Measurements from ENCODE around the gene TSC22D2.

TSC22D2 gene

GRCh38 chr3:150401285-150401684 is 6.8 kb upstream of the TSC22D2 start:
- H3K9me2 ChIP-seq (replicated peaks; ENCODE audit: control insufficient read depth, low read length) = no peaks in the 10 kb centered on the region
- TF ChIP-seq EZH2phosphoT487 (IDR thresholded peaks at IDR 0.05; ENCODE audit: borderline replicate concordance, low read length) = no peak
- TF ChIP-seq CTCF (IDR thresholded peaks at IDR 0.05; ENCODE audit: low read depth, low read length, poor library complexity, severe bottlenecking) = no peak
- H3K4me1 ChIP-seq (ENCODE audit: control insufficient read depth, low read length) = peaks cover 14% of the 10 kb centered on the region
- H4K20me1 ChIP-seq (ENCODE audit: control insufficient read depth, insufficient read depth, low read depth, low read length) = no peaks in the 10 kb centered on the region
- peak overlapping the region; percentile 49 for H3K4me2 ChIP-seq (ENCODE audit: low read length)
- H3K9me3 ChIP-seq (ENCODE audit: control insufficient read depth, insufficient read depth, low read length) = no peaks in the 10 kb centered on the region
- no peaks in the 10 kb centered on the region for H3K27me3 ChIP-seq (ENCODE audit: control insufficient read depth, low read length)
- H3K79me2 ChIP-seq (ENCODE audit: control insufficient read depth, low read length) = no peaks in the 10 kb centered on the region
- H3K36me3 ChIP-seq (ENCODE audit: control insufficient read depth, low read length) = no peaks in the 10 kb centered on the region
- H3K4me3 ChIP-seq (ENCODE audit: low read length) = peak overlapping the region; percentile 17; the same call in 1 of the 2 replicates
- no peaks in the 10 kb centered on the region; the same call in 1 of the 2 replicates for H3F3A ChIP-seq (ENCODE audit: control insufficient read depth, insufficient read depth)
- no peak overlapping the region for H3K27ac ChIP-seq (ENCODE audit: low read depth, low read length)

- TF ChIP-seq CTCF (IDR thresholded peaks at IDR 0.05; ENCODE audit: low read depth, low read length, poor library complexity, severe bottlenecking) (no peak), EZH2phosphoT487 (IDR thresholded peaks at IDR 0.05; ENCODE audit: borderline replicate concordance, low read length) (no peak)
- Histone ChIP-seq H3K4me3 (ENCODE audit: low read length) (no peak overlapping the region), H3K36me3 (ENCODE audit: control insufficient read depth, low read length) (no peaks in the 10 kb centered on the region), H3K4me2 (ENCODE audit: low read length) (no peak overlapping the region), H3K27me3 (ENCODE audit: control insufficient read depth, low read length) (no peaks in the 10 kb centered on the region), H4K20me1 (ENCODE audit: control insufficient read depth, insufficient read depth, low read depth, low read length) (no peaks in the 10 kb centered on the region), H3K4me1 (ENCODE audit: control insufficient read depth, low read length) (peaks cover 20% of the 10 kb centered on the region), H3K27ac (ENCODE audit: low read depth, low read length) (no peak overlapping the region), H3K9me2 (replicated peaks; ENCODE audit: control insufficient read depth, low read length) (no peaks in the 10 kb centered on the region), H3K79me2 (ENCODE audit: control insufficient read depth, low read length) (no peaks in the 10 kb centered on the region), H3F3A (ENCODE audit: control insufficient read depth, insufficient read depth) (no peaks in the 10 kb centered on the region; the same call in 1 of the 2 replicates), H3K9me3 (ENCODE audit: control insufficient read depth, insufficient read depth, low read length) (no peaks in the 10 kb centered on the region)
Measured at GRCh38 chr3:150402217-150402616, 5.9 kb upstream of the TSC22D2 start.

GRCh38 chr3:150404023-150404422 is 4.1 kb upstream of the TSC22D2 start:
- H3K4me1 ChIP-seq (ENCODE audit: control insufficient read depth, low read length) = peaks cover 24% of the 10 kb centered on the region
- H3K27me3 ChIP-seq (ENCODE audit: control insufficient read depth, low read length) = no peaks in the 10 kb centered on the region
- H3K9me3 ChIP-seq (ENCODE audit: control insufficient read depth, insufficient read depth, low read length) = no peaks in the 10 kb centered on the region
- H3K9me2 ChIP-seq (replicated peaks; ENCODE audit: control insufficient read depth, low read length) = no peaks in the 10 kb centered on the region
- TF ChIP-seq CTCF (IDR thresholded peaks at IDR 0.05; ENCODE audit: low read depth, low read length, poor library complexity, severe bottlenecking) (no peak), EZH2phosphoT487 (IDR thresholded peaks at IDR 0.05; ENCODE audit: borderline replicate concordance, low read length) (no peak)
- H3F3A ChIP-seq (ENCODE audit: control insufficient read depth, insufficient read depth) = no peaks in the 10 kb centered on the region; the same call in 1 of the 2 replicates
- H3K36me3 ChIP-seq (ENCODE audit: control insufficient read depth, low read length) = peaks cover 5% of the 10 kb centered on the region
- no peak overlapping the region for H3K4me3 ChIP-seq (ENCODE audit: low read length)
- H3K4me2 ChIP-seq (ENCODE audit: low read length) = no peak overlapping the region
- H3K27ac ChIP-seq (ENCODE audit: low read depth, low read length) = no peak overlapping the region
- H4K20me1 ChIP-seq (ENCODE audit: control insufficient read depth, insufficient read depth, low read depth, low read length) = no peaks in the 10 kb centered on the region
- H3K79me2 ChIP-seq (ENCODE audit: control insufficient read depth, low read length) = peaks cover 3% of the 10 kb centered on the region

All from DOHH2 (cell line).